HL-60 (cell line): Measurements from ENCODE around the gene GRID2.
A peak's percentile ranks its signal among the peaks of the same experiment; 100 is the strongest.

Experiments used
- DNase-seq, 2 experiments: peaks; one replicate each; pipeline ENCODE4 v3.0.0-alpha.2; 2010 to 2020; ENCODE audit warnings: low read depth in 1 of 2, low spot score in 1 of 2
- H3K27ac ChIP-seq: fragments of 250-450 bp; sonication (Bioruptor Pico); replicated peaks from 2 replicates; pipeline ENCODE4 v1.5.1; 2020; ENCODE audit warnings: mild to moderate bottlenecking, moderate library complexity
- H3K27me3 ChIP-seq: fragments of 250-450 bp; sonication (Bioruptor Pico); 2 replicates; pipeline ENCODE4 v1.5.1; 2021; ENCODE audit warnings: mild to moderate bottlenecking, moderate library complexity; ENCODE audit not compliant: insufficient read depth, poor library complexity, severe bottlenecking
- H3K4me3 ChIP-seq: replicated peaks from 2 replicates; pipeline ENCODE4 v1.5.1; 2011; ENCODE audit warnings: mild to moderate bottlenecking, control low read depth, low read length; ENCODE audit not compliant: insufficient read depth
- GABPA ChIP-seq: IDR thresholded peaks from 2 replicates; pipeline ENCODE4 v1.6.1; 2012; ENCODE audit warnings: low read depth
- POLR2AphosphoS5 ChIP-seq: IDR thresholded peaks from 2 replicates; pipeline ENCODE4 v1.6.1; 2012; ENCODE audit warnings: low read depth
- REST ChIP-seq: IDR thresholded peaks from 2 replicates; pipeline ENCODE4 v1.6.1; 2012; ENCODE audit warnings: low read depth; ENCODE audit not compliant: insufficient replicate concordance
- SPI1 ChIP-seq: IDR thresholded peaks from 2 replicates; pipeline ENCODE4 v1.6.1; 2012; ENCODE audit warnings: low read depth, mild to moderate bottlenecking, borderline replicate concordance
- TF ChIP-seq, protein P1 (sequence below): IDR thresholded peaks from one replicate; pipeline ENCODE4 v1.5.1; 2011; ENCODE audit warnings: low read length, control low read depth, inconsistent platforms; ENCODE audit not compliant: insufficient read depth

The GRID2 gene

GRCh38 chr4:93648258-93648657, 1344.5 kb downstream of the GRID2 start:
- H3K27ac ChIP-seq, result no peak overlapping the region
- no peaks in the 10 kb centered on the region for H3K27me3 ChIP-seq
- H3K4me3 ChIP-seq, result no peak overlapping the region
- DNase-seq, result no peak
- TF ChIP-seq SPI1 (0 out of 2 replicates have a peak, but pooled peaks have one; percentile 24), GABPA (no peak), REST (no peak), POLR2AphosphoS5 (no peak)
- TF ChIP-seq, protein P1, sequence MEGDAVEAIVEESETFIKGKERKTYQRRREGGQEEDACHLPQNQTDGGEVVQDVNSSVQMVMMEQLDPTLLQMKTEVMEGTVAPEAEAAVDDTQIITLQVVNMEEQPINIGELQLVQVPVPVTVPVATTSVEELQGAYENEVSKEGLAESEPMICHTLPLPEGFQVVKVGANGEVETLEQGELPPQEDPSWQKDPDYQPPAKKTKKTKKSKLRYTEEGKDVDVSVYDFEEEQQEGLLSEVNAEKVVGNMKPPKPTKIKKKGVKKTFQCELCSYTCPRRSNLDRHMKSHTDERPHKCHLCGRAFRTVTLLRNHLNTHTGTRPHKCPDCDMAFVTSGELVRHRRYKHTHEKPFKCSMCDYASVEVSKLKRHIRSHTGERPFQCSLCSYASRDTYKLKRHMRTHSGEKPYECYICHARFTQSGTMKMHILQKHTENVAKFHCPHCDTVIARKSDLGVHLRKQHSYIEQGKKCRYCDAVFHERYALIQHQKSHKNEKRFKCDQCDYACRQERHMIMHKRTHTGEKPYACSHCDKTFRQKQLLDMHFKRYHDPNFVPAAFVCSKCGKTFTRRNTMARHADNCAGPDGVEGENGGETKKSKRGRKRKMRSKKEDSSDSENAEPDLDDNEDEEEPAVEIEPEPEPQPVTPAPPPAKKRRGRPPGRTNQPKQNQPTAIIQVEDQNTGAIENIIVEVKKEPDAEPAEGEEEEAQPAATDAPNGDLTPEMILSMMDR, result no peak

DNA sequence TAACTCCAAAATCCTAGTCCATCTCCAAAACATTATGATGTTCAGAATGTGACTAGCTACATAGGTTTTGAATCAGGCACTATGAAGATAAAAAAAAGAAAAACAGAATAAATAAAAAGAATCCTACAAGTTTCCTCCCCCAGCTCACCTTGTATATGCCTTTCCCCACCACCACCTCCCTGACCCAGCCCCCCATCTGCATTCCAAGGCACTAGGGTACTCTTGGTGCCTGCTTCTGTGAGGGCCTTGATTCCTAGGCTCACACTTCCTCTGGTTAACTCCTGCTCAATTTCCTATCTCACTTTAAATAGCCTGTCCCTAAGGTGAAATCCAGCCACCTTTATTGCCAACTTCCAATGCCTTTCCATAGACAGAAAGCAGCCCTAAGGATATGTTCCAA, 1346.1 kb downstream of the GRID2 start:
- H3K4me3 ChIP-seq, result no peak overlapping the region
- no peaks in the 10 kb centered on the region for H3K27me3 ChIP-seq
- TF ChIP-seq SPI1 (no peak), POLR2AphosphoS5 (no peak), REST (no peak), GABPA (no peak)
- TF ChIP-seq, protein P1, result no peak
- H3K27ac ChIP-seq, result no peak overlapping the region
- DNase-seq, result no peak

GRCh38 chr4:93654211-93654610, 1350.4 kb downstream of the GRID2 start:
- TF ChIP-seq REST (no peak), GABPA (no peak), POLR2AphosphoS5 (no peak), SPI1 (no peak)
- TF ChIP-seq, protein P1, result no peak
- Histone ChIP-seq H3K27ac (no peak overlapping the region), H3K4me3 (no peak overlapping the region), H3K27me3 (no peaks in the 10 kb centered on the region)
- DNase-seq, result no peak
